GM18517 (cell line): ENCODE data around the gene TK1.
"Not testable (repeated sequence)": the region's sequence is repeated elsewhere in the genome, so short reads cannot be mapped to it uniquely, and the experiment has no call there.

ENCODE experiments used
- ATAC-seq: cut with Tn5 transposase; IDR thresholded peaks from one replicate; pipeline ENCODE4 v1.9.1; 2021; ENCODE audit warnings: mild to moderate bottlenecking, moderate library complexity; ENCODE audit not compliant: unreplicated experiment

The TK1 gene

GRCh38 chr17:78154903-78155811 lies 31.7 kb downstream of the TK1 start:
- peak; percentile 45 for ATAC-seq

- ATAC-seq, result no peak
Observed at GRCh38 chr17:78151514-78152008, 35.3 kb downstream of the TK1 start.

GRCh38 chr17:78148286-78149016 lies 38.4 kb downstream of the TK1 start:
- ATAC-seq, result no peak

- no peak for ATAC-seq
Observed at GRCh38 chr17:78147315-78147998, 39.4 kb downstream of the TK1 start.

GRCh38 chr17:78146881-78147280 lies 40.0 kb downstream of the TK1 start:
- ATAC-seq, result no peak

- ATAC-seq, result no peak
Observed at GRCh38 chr17:78146471-78146869, 40.4 kb downstream of the TK1 start.

GRCh38 chr17:78144736-78145641 lies 41.9 kb downstream of the TK1 start:
- ATAC-seq, result no peak

GRCh38 chr17:78144147-78144719 lies 42.6 kb downstream of the TK1 start:
- no peak for ATAC-seq

GRCh38 chr17:78143214-78144146 lies 43.4 kb downstream of the TK1 start:
- ATAC-seq, result no peak

- no peak for ATAC-seq
Observed at GRCh38 chr17:78142119-78142861, 44.6 kb downstream of the TK1 start.

- ATAC-seq, result no peak
Observed at GRCh38 chr17:78141437-78142118, 45.3 kb downstream of the TK1 start.

- ATAC-seq, result peak; percentile 62
Observed at GRCh38 chr17:78140169-78141051, 46.4 kb downstream of the TK1 start.

- not testable (repeated sequence) for ATAC-seq
Observed at GRCh38 chr17:78139861-78140168, 47.0 kb downstream of the TK1 start.

GRCh38 chr17:78138204-78139060 lies 48.4 kb downstream of the TK1 start:
- no peak for ATAC-seq

- no peak for ATAC-seq
Observed at GRCh38 chr17:78137392-78138203, 49.3 kb downstream of the TK1 start.
